CD4-positive, alpha-beta T cell (primary cell): Measurements from ENCODE around the gene APOA5. TPM values are rescaled to one million over a fixed set of nuclear protein-coding genes. Genes with fewer than 3 reads are reported as not detected.

Source experiments
- ATAC-seq: fragments of 200-7000 bp; cut with Tn5 transposase; one replicate; pipeline ENCODE4 v1.10.0; 2022; ENCODE audit warnings: mild to moderate bottlenecking; ENCODE audit not compliant: poor library complexity
- CTCF ChIA-PET: fragments of 350-600 bp; sonication (Branson Sonifier 250); formaldehyde crosslinking; loops from one replicate; lab custom pipeline; 2021; ENCODE audit warnings: antibody characterized with exemption, inconsistent platforms; lab: Charles Lee
- POLR2A ChIA-PET: fragments of 350-600 bp; sonication (Branson Sonifier 250); formaldehyde crosslinking; loops from one replicate; lab custom pipeline; 2021; ENCODE audit warnings: antibody characterized with exemption, inconsistent platforms; lab: Charles Lee
- DNase-seq, 14 experiments: peaks; one replicate each; pipeline ENCODE4 v3.0.0-alpha.2; 2013 to 2020; ENCODE audit warnings: mixed read lengths in 2 of 14
- H3K27ac ChIP-seq, 2 donors: one replicate each; pipeline versions ENCODE4 v1.5.1 to v1.7.0; 2013; ENCODE audit warnings: low read length in 2 of 2, low read depth in 1 of 2, mild to moderate bottlenecking in 1 of 2
- H3K27me3 ChIP-seq, 2 experiments: 1 replicate in 1 of 2; 2 replicates in 1 of 2; pipeline versions ENCODE4 v1.6.1 to v1.7.0; 2013; ENCODE audit warnings: low read length in 2 of 2, control low read depth in 1 of 2, mild to moderate bottlenecking in 1 of 2, moderate library complexity in 1 of 2; ENCODE audit not compliant: insufficient read depth in 2 of 2, control insufficient read depth in 1 of 2
- H3K36me3 ChIP-seq: one replicate; pipeline ENCODE4 v1.6.1; 2013; ENCODE audit warnings: low read length, control low read depth; ENCODE audit not compliant: insufficient read depth
- H3K4me1 ChIP-seq: one replicate; pipeline ENCODE4 v1.6.1; 2013; ENCODE audit warnings: low read length, control low read depth; ENCODE audit not compliant: insufficient read depth
- H3K4me3 ChIP-seq: one replicate; pipeline ENCODE4 v1.5.1; 2013; ENCODE audit warnings: mild to moderate bottlenecking, low read length, moderate library complexity
- H3K9me3 ChIP-seq, 2 experiments: 1 replicate in 1 of 2; 2 replicates in 1 of 2; pipeline versions ENCODE4 v1.6.1 to v1.7.0; 2013; ENCODE audit warnings: low read length in 2 of 2, mild to moderate bottlenecking in 2 of 2, control low read depth in 1 of 2, moderate library complexity in 1 of 2; ENCODE audit not compliant: control insufficient read depth in 1 of 2, insufficient read depth in 1 of 2
- H3K27ac Mint-ChIP-seq: one replicate; pipeline ENCODE4 v1.8.0; 2020; ENCODE audit warnings: mixed read lengths
- H3K27me3 Mint-ChIP-seq: one replicate; pipeline ENCODE4 v1.8.0; 2021; ENCODE audit warnings: mixed read lengths
- H3K36me3 Mint-ChIP-seq: one replicate; pipeline ENCODE4 v1.8.0; 2021; ENCODE audit warnings: low read depth, mixed read lengths
- H3K4me1 Mint-ChIP-seq: one replicate; pipeline ENCODE4 v1.8.0; 2021; ENCODE audit warnings: low read depth, mixed read lengths
- H3K4me3 Mint-ChIP-seq: one replicate; pipeline ENCODE4 v1.8.0; 2020; ENCODE audit warnings: mild to moderate bottlenecking, mixed read lengths
- H3K9me3 Mint-ChIP-seq: one replicate; pipeline ENCODE4 v1.8.0; 2020; ENCODE audit warnings: mixed read lengths
- CTCF ChIP-seq: fragments of 200-600 bp; IDR thresholded peaks from one replicate; pipeline ENCODE4 v1.8.0; 2022; ENCODE audit warnings: antibody characterized with exemption, mild to moderate bottlenecking
- intact Hi-C, 2 experiments: fragments of 100-400 bp; cut with DNase I in 1 of 2; cut with micrococcal nuclease in 1 of 2; formaldehyde crosslinking; loops; one replicate each; pipeline versions ENCODE4 v1.15.1 to v1.9.0; 2023 to 2025; cut with DNase I, micrococcal nuclease
- total RNA-seq, 174 experiments: library from RNA in 2 of 174; stranded (reverse) in 2 of 174; gene quantifications; one replicate each; pipeline ENCODE4 v1.2.3 and lab custom pipeline; 2021 to 2026

Gene APOA5
- total RNA-seq, 2 experiments from 2014 or later: not detected

DNA sequence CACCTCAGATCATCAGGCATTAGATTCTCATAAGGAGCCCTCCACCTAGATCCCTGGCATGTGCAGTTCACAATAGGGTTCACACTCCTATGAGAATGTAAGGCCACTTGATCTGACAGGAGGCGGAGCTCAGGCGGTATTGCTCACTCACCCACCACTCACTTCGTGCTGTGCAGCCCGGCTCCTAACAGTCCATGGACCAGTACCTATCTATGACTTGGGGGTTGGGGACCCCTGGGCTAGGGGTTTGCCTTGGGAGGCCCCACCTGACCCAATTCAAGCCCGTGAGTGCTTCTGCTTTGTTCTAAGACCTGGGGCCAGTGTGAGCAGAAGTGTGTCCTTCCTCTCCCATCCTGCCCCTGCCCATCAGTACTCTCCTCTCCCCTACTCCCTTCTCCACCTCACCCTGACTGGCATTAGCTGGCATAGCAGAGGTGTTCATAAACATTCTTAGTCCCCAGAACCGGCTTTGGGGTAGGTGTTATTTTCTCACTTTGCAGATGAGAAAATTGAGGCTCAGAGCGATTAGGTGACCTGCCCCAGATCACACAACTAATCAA, 40.2 kb upstream of the APOA5 start:
- no peaks in the 10 kb centered on the region for H3K36me3 ChIP-seq
- no peak overlapping the region for H3K4me3 Mint-ChIP-seq
- no peak for TF ChIP-seq CTCF
- H3K27ac ChIP-seq: no peak overlapping the region
- H3K27ac Mint-ChIP-seq: no peak overlapping the region
- H3K27me3 ChIP-seq: no peaks in the 10 kb centered on the region
- H3K36me3 Mint-ChIP-seq: no peaks in the 10 kb centered on the region
- no peak overlapping the region for H3K4me3 ChIP-seq
- no peaks in the 10 kb centered on the region for H3K9me3 ChIP-seq
- intact Hi-C loops: no loop called here
- peaks cover 18% of the 10 kb centered on the region for H3K4me1 ChIP-seq
- CTCF ChIA-PET: no interaction called here
- POLR2A ChIA-PET: no interaction called here
- H3K27me3 Mint-ChIP-seq: no peaks in the 10 kb centered on the region
- peaks cover 12% of the 10 kb centered on the region for H3K4me1 Mint-ChIP-seq
- no peaks in the 10 kb centered on the region for H3K9me3 Mint-ChIP-seq
- DNase-seq: no peak
- no peak for ATAC-seq

GRCh38 chr11:116830184-116830912, 38.7 kb upstream of the APOA5 start:
- no peak for DNase-seq
- Mint-ChIP-seq H3K27ac (no peak overlapping the region), H3K4me3 (no peak overlapping the region), H3K36me3 (no peaks in the 10 kb centered on the region), H3K27me3 (no peaks in the 10 kb centered on the region), H3K4me1 (peaks cover 5% of the 10 kb centered on the region), H3K9me3 (no peaks in the 10 kb centered on the region)
- intact Hi-C loops: no loop called here
- ChIA-PET CTCF (no interaction called here), POLR2A (no interaction called here)
- ATAC-seq: no peak
- Histone ChIP-seq H3K4me1 (peaks cover 6% of the 10 kb centered on the region), H3K27ac (no peak overlapping the region), H3K4me3 (no peak overlapping the region), H3K36me3 (no peaks in the 10 kb centered on the region), H3K27me3 (no peaks in the 10 kb centered on the region), H3K9me3 (no peaks in the 10 kb centered on the region)
- no peak for TF ChIP-seq CTCF

- no peaks in the 10 kb centered on the region for H3K27me3 Mint-ChIP-seq
- ChIA-PET CTCF (no interaction called here), POLR2A (no interaction called here)
- Histone ChIP-seq H3K36me3 (no peaks in the 10 kb centered on the region), H3K27me3 (no peaks in the 10 kb centered on the region), H3K9me3 (no peaks in the 10 kb centered on the region), H3K4me1 (no peaks in the 10 kb centered on the region), H3K27ac (no peak within 1 kb of the TSS), H3K4me3 (no peak within 1 kb of the TSS)
- intact Hi-C loops: no loop called here
- peaks cover under 1% of the 10 kb centered on the region for H3K4me1 Mint-ChIP-seq
- no peak within 1 kb of the TSS for H3K27ac Mint-ChIP-seq
- TF ChIP-seq CTCF: no peak
- no peak for ATAC-seq
- no peak for DNase-seq
- no peaks in the 10 kb centered on the region for H3K9me3 Mint-ChIP-seq
- no peaks in the 10 kb centered on the region for H3K36me3 Mint-ChIP-seq
- H3K4me3 Mint-ChIP-seq: no peak within 1 kb of the TSS
Observed at GRCh38 chr11:116829525-116830183, 38.0 kb upstream of the APOA5 start, which contains the start of gene APOC3. Gene APOC3 (plus strand): TSS chr11:116829907. CDS start chr11:116830583, 676 bp downstream.
